SK-N-SH treated with all-trans-retinoic acid at 6 μM for 48 hours (cell line): ENCODE data around the gene INHBC.

Experiments
- ATAC-seq: fragments of 200-7000 bp; cut with Tn5 transposase; 3 replicates; pipeline ENCODE4 v1.9.1; 2020; ENCODE audit warnings: mild to moderate bottlenecking, moderate library complexity
- ARNTL ChIP-seq: fragments of 450-650 bp; formaldehyde crosslinking; IDR thresholded peaks from 2 replicates; pipeline ENCODE4 v1.5.0; 2020; ENCODE audit warnings: low read depth, mild to moderate bottlenecking, moderate library complexity, borderline replicate concordance
- BACH2 ChIP-seq: fragments of 250-450 bp; sonication (Bioruptor Pico); IDR thresholded peaks from 2 replicates; pipeline ENCODE4 v1.9.0; 2021; ENCODE audit warnings: mild to moderate bottlenecking, borderline replicate concordance
- CSRNP3 ChIP-seq: fragments of 250-450 bp; sonication (Bioruptor Pico); IDR thresholded peaks from 2 replicates; pipeline ENCODE4 v1.5.1; 2021; ENCODE audit warnings: mild to moderate bottlenecking, moderate library complexity
- ESRRG ChIP-seq: fragments of 250-450 bp; sonication (Bioruptor Pico); IDR thresholded peaks from 2 replicates; pipeline ENCODE4 v1.6.1; 2021; ENCODE audit warnings: mild to moderate bottlenecking
- GLIS3 ChIP-seq: fragments of 250-450 bp; sonication (Bioruptor Pico); IDR thresholded peaks from 2 replicates; pipeline ENCODE4 v1.5.0; 2020; ENCODE audit warnings: mild to moderate bottlenecking, moderate library complexity
- ISL1 ChIP-seq: fragments of 250-450 bp; sonication (Bioruptor Pico); IDR thresholded peaks from 2 replicates; pipeline ENCODE4 v2.1.2; 2022; ENCODE audit warnings: mild to moderate bottlenecking, moderate library complexity
- PATZ1 ChIP-seq: fragments of 250-450 bp; sonication (Bioruptor Pico); IDR thresholded peaks from 2 replicates; pipeline ENCODE4 v1.8.0; 2020; ENCODE audit warnings: mild to moderate bottlenecking, moderate library complexity, borderline replicate concordance
- POU6F1 ChIP-seq: fragments of 250-450 bp; sonication (Bioruptor Pico); IDR thresholded peaks from 2 replicates; pipeline ENCODE4 v1.8.0; 2021; ENCODE audit warnings: low read depth, mild to moderate bottlenecking, moderate library complexity, borderline replicate concordance
- PPARA ChIP-seq: fragments of 250-450 bp; sonication (Bioruptor Pico); IDR thresholded peaks from 2 replicates; pipeline ENCODE4 v1.5.0; 2020; ENCODE audit warnings: mild to moderate bottlenecking, borderline replicate concordance
- TOX ChIP-seq: fragments of 250-450 bp; sonication (Bioruptor Pico); IDR thresholded peaks from 2 replicates; pipeline ENCODE4 v1.8.0; 2021; ENCODE audit warnings: mild to moderate bottlenecking, moderate library complexity, borderline replicate concordance
- TSHZ2 ChIP-seq: fragments of 250-450 bp; sonication (Bioruptor Pico); IDR thresholded peaks from 2 replicates; pipeline ENCODE4 v1.5.0; 2020; ENCODE audit warnings: mild to moderate bottlenecking, moderate library complexity
- ZFP30 ChIP-seq: fragments of 450-650 bp; formaldehyde crosslinking; IDR thresholded peaks from 2 replicates; pipeline ENCODE4 v1.5.0; 2022; ENCODE audit warnings: mild to moderate bottlenecking, moderate library complexity
- ZNF565 ChIP-seq: fragments of 450-650 bp; formaldehyde crosslinking; conservative IDR thresholded peaks from 2 replicates; pipeline ENCODE4 v1.5.0; 2020; ENCODE audit warnings: low read depth, mild to moderate bottlenecking, moderate library complexity
- ZNF70 ChIP-seq: fragments of 450-650 bp; formaldehyde crosslinking; IDR thresholded peaks from 2 replicates; pipeline ENCODE4 v1.5.0; 2020; ENCODE audit warnings: mild to moderate bottlenecking, moderate library complexity
- ZNF8 ChIP-seq: fragments of 450-650 bp; formaldehyde crosslinking; IDR thresholded peaks from 2 replicates; pipeline ENCODE4 v1.5.0; 2020; ENCODE audit warnings: mild to moderate bottlenecking, moderate library complexity
- TF ChIP-seq, protein P1 (sequence below): fragments of 250-450 bp; sonication (Bioruptor Pico); IDR thresholded peaks from 2 replicates; pipeline ENCODE4 v1.5.1; 2020; ENCODE audit warnings: low read depth, mild to moderate bottlenecking, moderate library complexity

The INHBC gene

DNA sequence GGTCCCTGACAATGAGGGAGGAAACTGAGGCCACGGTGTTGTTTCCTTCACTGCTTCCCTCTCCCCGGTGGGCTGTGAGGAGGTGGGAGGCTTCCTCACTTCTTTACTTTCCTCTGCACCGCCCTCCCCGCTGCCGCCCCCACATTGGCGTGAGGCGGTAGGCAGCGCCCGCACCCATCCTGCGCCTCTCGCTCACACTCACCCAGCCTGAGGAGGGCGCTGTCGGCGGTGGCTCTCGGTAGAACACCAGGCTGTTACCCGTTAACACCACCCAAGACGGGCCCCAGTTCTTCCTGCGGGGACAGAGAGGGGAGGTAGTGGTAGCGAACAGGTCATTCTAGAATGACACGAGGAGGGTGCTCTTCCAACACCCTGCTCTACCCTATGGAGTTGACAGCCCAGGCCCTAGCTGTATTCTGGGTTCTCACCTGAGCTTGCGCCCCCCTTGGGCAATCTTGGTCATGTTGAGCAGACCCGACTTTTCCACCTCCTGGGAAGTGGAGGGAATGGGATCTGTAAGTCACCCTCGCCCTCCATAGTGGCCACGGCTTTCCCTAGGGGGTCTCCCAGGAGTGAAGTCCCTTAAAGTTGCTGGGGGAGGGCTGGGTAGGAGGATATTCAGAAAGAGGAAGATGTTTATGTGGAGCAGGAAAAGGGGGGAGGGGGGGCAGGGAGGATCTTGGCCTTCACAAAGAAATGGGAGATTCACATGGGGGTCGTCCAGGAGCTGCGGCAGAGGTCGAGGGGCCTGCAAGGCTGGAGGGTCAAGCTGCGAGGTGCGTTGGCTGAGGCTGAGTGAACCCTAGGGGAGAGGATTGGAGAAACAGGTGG is 41.8 kb downstream of the INHBC start:
- TF ChIP-seq ZNF70 (CRISPR knock-in tag) = no peak
- TF ChIP-seq BACH2 (CRISPR knock-in tag) = no peak
- TF ChIP-seq, protein P1, sequence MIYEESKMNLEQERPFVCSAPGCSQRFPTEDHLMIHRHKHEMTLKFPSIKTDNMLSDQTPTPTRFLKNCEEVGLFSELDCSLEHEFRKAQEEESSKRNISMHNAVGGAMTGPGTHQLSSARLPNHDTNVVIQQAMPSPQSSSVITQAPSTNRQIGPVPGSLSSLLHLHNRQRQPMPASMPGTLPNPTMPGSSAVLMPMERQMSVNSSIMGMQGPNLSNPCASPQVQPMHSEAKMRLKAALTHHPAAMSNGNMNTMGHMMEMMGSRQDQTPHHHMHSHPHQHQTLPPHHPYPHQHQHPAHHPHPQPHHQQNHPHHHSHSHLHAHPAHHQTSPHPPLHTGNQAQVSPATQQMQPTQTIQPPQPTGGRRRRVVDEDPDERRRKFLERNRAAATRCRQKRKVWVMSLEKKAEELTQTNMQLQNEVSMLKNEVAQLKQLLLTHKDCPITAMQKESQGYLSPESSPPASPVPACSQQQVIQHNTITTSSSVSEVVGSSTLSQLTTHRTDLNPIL = no peak
- TF ChIP-seq ISL1 (CRISPR knock-in tag) = no peak
- no peak for TF ChIP-seq ZNF565 (CRISPR knock-in tag)
- TF ChIP-seq ZNF8 = no peak
- no peak for TF ChIP-seq PPARA (CRISPR knock-in tag)
- TF ChIP-seq, all 23 proteins: peak for 0
- ATAC-seq = peak; percentile 4; the same call in 1 of the 3 replicates

DNA sequence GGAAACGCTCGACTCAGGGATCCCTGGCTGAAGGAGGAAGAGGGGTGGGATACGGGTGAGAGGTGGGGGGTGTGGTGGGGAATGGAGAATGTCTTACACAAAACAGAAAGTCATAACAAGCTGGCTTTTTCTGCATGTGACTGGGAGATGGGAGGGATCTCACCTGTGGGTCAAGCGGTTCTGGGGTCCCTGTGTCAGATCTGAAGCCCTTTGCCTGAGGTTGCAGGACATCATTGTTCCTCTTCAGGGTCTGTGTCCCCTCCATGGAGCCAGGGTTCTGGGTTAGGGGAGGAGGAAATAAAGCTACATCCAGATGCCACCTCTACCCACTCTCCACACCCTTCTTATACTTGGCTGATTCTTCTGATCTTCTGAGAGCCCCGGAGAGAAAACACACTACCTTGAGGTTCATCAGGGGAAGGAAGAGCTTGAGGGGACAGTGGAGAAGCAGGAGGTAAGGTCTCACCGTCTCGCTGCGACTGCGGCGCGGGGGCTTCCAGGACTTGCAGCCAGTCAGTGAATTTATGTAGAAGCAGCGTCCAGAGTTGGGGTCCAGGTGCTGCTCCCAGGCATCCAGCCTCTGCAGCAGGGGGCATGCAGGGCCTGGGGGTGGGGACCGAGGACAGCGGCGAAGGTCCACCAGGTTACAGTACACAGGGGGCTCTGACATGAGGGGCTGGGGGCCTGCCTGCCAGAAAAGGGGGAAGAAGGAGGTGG is 42.6 kb downstream of the INHBC start:
- no peak for ATAC-seq

More for the DNA sequence above, 42.6 kb downstream of the INHBC start:
- no peak for TF ChIP-seq ZNF565 (CRISPR knock-in tag)
- no peak for TF ChIP-seq TSHZ2 (CRISPR knock-in tag)
- TF ChIP-seq PATZ1 (CRISPR knock-in tag) = no peak
- no peak for TF ChIP-seq POU6F1 (CRISPR knock-in tag)
- no peak for TF ChIP-seq ARNTL (CRISPR knock-in tag)
- no peak for TF ChIP-seq TOX (CRISPR knock-in tag)
- no peak for TF ChIP-seq ZNF8
- no peak for TF ChIP-seq ZFP30 (CRISPR knock-in tag)
- TF ChIP-seq ZNF70 (CRISPR knock-in tag) = no peak
- no peak for TF ChIP-seq ESRRG (CRISPR knock-in tag)
- no peak for TF ChIP-seq PPARA (CRISPR knock-in tag)
- TF ChIP-seq CSRNP3 (CRISPR knock-in tag) = no peak
- no peak for TF ChIP-seq GLIS3 (CRISPR knock-in tag)
